ENCODE measurements around the gene CSTF2.

Gene CSTF2

GRCh38 chrX:100870527-100870926 is 50.3 kb downstream of the CSTF2 start:
- no peak for DNase-seq

DNA sequence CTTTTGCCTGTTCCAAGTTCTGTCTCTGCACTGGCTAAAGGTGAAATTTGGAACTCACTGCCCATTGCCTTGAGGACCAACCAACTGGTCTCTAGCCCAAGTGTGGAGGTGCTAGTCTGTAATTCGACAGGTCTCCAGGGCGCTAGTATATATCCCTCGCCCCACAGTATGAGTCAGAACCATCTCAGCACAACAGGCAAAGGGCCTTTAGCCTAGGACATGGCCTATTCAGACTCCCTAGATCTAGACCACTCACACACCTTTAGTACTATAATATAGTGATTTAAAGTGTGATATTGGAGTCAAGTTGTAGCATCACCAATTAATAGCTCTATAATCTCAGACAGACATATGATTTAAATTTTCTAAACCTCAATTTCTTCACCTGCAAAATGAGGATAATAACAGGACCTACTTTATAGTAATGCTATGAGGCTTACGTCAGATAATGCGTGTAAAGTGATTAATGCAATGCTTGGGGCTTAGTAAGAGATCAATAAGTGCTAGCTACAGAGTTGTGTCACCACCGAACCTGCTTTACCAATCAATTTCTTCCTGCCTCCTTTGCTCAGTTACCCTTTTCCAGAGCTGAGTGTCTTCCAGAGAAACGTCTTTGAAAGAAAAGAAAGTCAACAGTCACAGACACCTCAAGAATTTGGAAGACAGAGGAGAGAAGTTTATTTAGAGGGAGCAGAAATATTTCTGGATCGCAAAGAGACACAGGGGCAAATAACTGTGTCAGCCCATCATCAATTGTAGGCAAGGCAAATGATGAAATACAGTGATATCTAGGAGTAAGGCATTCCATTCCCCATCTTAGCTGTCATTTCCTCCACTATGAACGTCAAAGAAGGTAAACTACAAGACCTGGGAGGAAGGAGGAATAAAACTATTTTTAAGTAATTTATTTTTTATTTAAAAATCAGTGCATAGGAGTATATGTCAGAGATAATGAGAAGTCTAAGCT is 51.7 kb downstream of the CSTF2 start:
- no peak for DNase-seq

GRCh38 chrX:100874325-100874724 is 54.1 kb downstream of the CSTF2 start, which contains the start of gene NOX1:
Gene NOX1, minus strand, starts transcription at chrX:100874359. Its CDS starts 220 bp downstream, at chrX:100874139.
- no peak for DNase-seq

DNA sequence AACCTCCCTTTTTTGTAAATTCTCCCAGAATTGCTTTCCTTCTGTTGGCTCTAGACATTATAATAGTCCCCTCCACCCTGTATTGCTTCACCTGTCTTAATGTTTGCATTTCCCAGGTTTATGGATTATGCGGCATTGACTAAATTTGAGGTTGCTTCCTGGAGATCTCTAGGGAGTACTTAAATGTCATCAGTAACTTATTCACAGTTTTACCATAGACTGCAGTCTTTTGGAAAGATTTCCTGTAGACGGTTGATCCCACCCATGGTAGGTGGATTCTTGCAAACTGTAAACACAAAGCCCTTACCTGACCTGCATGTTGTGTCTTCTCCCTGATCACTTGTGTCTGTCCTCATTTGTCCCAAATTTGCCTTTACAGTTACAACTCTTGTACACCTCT is 60.2 kb downstream of the CSTF2 start:
- no peak for DNase-seq

- no peak for DNase-seq
These were observed 63.5 kb downstream of the CSTF2 start for GRCh38 chrX:100883654-100884053.

All from amygdala (tissue), 56 donors.